ENCODE results near the gene HSPB1.
A peak's percentile ranks its signal among the peaks of the same experiment; 100 is the strongest.

HSPB1 gene

GRCh38 chr7:76265299-76265698 is 37.2 kb upstream of the HSPB1 start:
- no peak for TF ChIP-seq CTCF (conservative IDR thresholded peaks at IDR 0.05; ENCODE audit: low read depth, low read length)
- H3K27ac ChIP-seq: no peak overlapping the region
- no peak overlapping the region for H3K4me3 ChIP-seq (IDR thresholded peaks at IDR 0.05; ENCODE audit: insufficient read depth, low read depth, low read length)
- no peaks in the 10 kb centered on the region for H3K36me3 ChIP-seq (ENCODE audit: insufficient read depth)
- H3K4me2 ChIP-seq: no peak overlapping the region
- H3K27me3 ChIP-seq (ENCODE audit: insufficient read depth, low read depth): peaks cover 16% of the 10 kb centered on the region; the same call in 1 of the 2 replicates
- H2AFZ ChIP-seq (ENCODE audit: low read depth): no peak overlapping the region
- no peaks in the 10 kb centered on the region for H4K20me1 ChIP-seq (ENCODE audit: insufficient read depth)
- no peaks in the 10 kb centered on the region for H3K79me2 ChIP-seq (ENCODE audit: insufficient read depth, low read depth)
- no peak overlapping the region for H3K9ac ChIP-seq
- peaks cover 11% of the 10 kb centered on the region for H3K4me1 ChIP-seq (ENCODE audit: low read depth, poor library complexity, severe bottlenecking)

GRCh38 chr7:76267107-76267893 is 35.2 kb upstream of the HSPB1 start:
- no peak overlapping the region for H3K27ac ChIP-seq
- no peaks in the 10 kb centered on the region for H3K79me2 ChIP-seq (ENCODE audit: insufficient read depth, low read depth)
- TF ChIP-seq CTCF (conservative IDR thresholded peaks at IDR 0.05; ENCODE audit: low read depth, low read length): no peak
- H3K4me1 ChIP-seq (ENCODE audit: low read depth, poor library complexity, severe bottlenecking): peaks cover 6% of the 10 kb centered on the region
- H3K36me3 ChIP-seq (ENCODE audit: insufficient read depth): no peaks in the 10 kb centered on the region
- peak overlapping the region; percentile 34; the same call in 1 of the 2 replicates for H2AFZ ChIP-seq (ENCODE audit: low read depth)
- no peak overlapping the region; the same call in 1 of the 2 replicates for H3K4me2 ChIP-seq
- H3K4me3 ChIP-seq (IDR thresholded peaks at IDR 0.05; ENCODE audit: insufficient read depth, low read depth, low read length): no peak overlapping the region
- H3K9ac ChIP-seq: no peak overlapping the region
- peaks cover 23% of the 10 kb centered on the region; the same call in 1 of the 2 replicates for H3K27me3 ChIP-seq (ENCODE audit: insufficient read depth, low read depth)
- H4K20me1 ChIP-seq (ENCODE audit: insufficient read depth): no peaks in the 10 kb centered on the region

- Histone ChIP-seq H3K27ac (no peak overlapping the region), H3K4me1 (ENCODE audit: low read depth, poor library complexity, severe bottlenecking) (peaks cover 9% of the 10 kb centered on the region), H3K4me2 (peak overlapping the region; percentile 48; the same call in 1 of the 2 replicates), H3K27me3 (ENCODE audit: insufficient read depth, low read depth) (peaks cover 23% of the 10 kb centered on the region; the same call in 1 of the 2 replicates), H3K79me2 (ENCODE audit: insufficient read depth, low read depth) (no peaks in the 10 kb centered on the region), H4K20me1 (ENCODE audit: insufficient read depth) (no peaks in the 10 kb centered on the region), H3K4me3 (IDR thresholded peaks at IDR 0.05; ENCODE audit: insufficient read depth, low read depth, low read length) (no peak overlapping the region), H2AFZ (ENCODE audit: low read depth) (no peak overlapping the region; the same call in 1 of the 2 replicates), H3K36me3 (ENCODE audit: insufficient read depth) (no peaks in the 10 kb centered on the region), H3K9ac (no peak overlapping the region)
- no peak for TF ChIP-seq CTCF (conservative IDR thresholded peaks at IDR 0.05; ENCODE audit: low read depth, low read length)
These were observed 34.6 kb upstream of the HSPB1 start for GRCh38 chr7:76267894-76268183.

- Histone ChIP-seq H3K79me2 (ENCODE audit: insufficient read depth, low read depth) (no peaks in the 10 kb centered on the region), H2AFZ (ENCODE audit: low read depth) (no peak overlapping the region), H3K36me3 (ENCODE audit: insufficient read depth) (no peaks in the 10 kb centered on the region), H3K9ac (no peak overlapping the region), H3K27me3 (ENCODE audit: insufficient read depth, low read depth) (peaks cover 23% of the 10 kb centered on the region; the same call in 1 of the 2 replicates), H3K4me3 (IDR thresholded peaks at IDR 0.05; ENCODE audit: insufficient read depth, low read depth, low read length) (no peak overlapping the region), H3K27ac (no peak overlapping the region), H3K4me2 (peak overlapping the region; percentile 30; the same call in 1 of the 2 replicates), H4K20me1 (ENCODE audit: insufficient read depth) (no peaks in the 10 kb centered on the region), H3K4me1 (ENCODE audit: low read depth, poor library complexity, severe bottlenecking) (peaks cover 14% of the 10 kb centered on the region)
- TF ChIP-seq CTCF (conservative IDR thresholded peaks at IDR 0.05; ENCODE audit: low read depth, low read length): no peak
These were observed 34.1 kb upstream of the HSPB1 start for GRCh38 chr7:76268376-76268775.
